NCI-H1048 (cell line): ENCODE results near the gene ASTN2.

Experiments
- DNase-seq: peaks from one replicate; lab custom pipeline; 2025; lab: John Stamatoyannopoulos, UW

Gene ASTN2

GRCh38 chr9:116958881-116959280 lies 456.0 kb downstream of the ASTN2 start:
- no peak for DNase-seq

- DNase-seq: no peak
These were observed 460.1 kb downstream of the ASTN2 start for GRCh38 chr9:116954731-116955130.

GRCh38 chr9:116953271-116953670 lies 461.6 kb downstream of the ASTN2 start:
- DNase-seq: no peak

GRCh38 chr9:116952436-116952810 lies 462.4 kb downstream of the ASTN2 start:
- no peak for DNase-seq

- no peak for DNase-seq
These were observed 463.0 kb downstream of the ASTN2 start for GRCh38 chr9:116951588-116952435.

GRCh38 chr9:116945817-116946216 lies 469.0 kb downstream of the ASTN2 start:
- DNase-seq: no peak

GRCh38 chr9:116944714-116945534 lies 469.9 kb downstream of the ASTN2 start:
- DNase-seq: no peak

GRCh38 chr9:116943970-116944369 lies 470.9 kb downstream of the ASTN2 start:
- DNase-seq: no peak

GRCh38 chr9:116942593-116943061 lies 472.2 kb downstream of the ASTN2 start:
- DNase-seq: no peak

- no peak for DNase-seq
These were observed 473.6 kb downstream of the ASTN2 start for GRCh38 chr9:116941266-116941665.

GRCh38 chr9:116940614-116941215 lies 474.1 kb downstream of the ASTN2 start:
- DNase-seq: no peak

GRCh38 chr9:116939614-116940013 lies 475.2 kb downstream of the ASTN2 start:
- no peak for DNase-seq

- DNase-seq: no peak
These were observed 475.7 kb downstream of the ASTN2 start for GRCh38 chr9:116939161-116939560.

GRCh38 chr9:116937361-116937760 lies 477.5 kb downstream of the ASTN2 start:
- DNase-seq: no peak

GRCh38 chr9:116935149-116935897 lies 479.5 kb downstream of the ASTN2 start:
- no peak for DNase-seq

- DNase-seq: no peak
These were observed 480.7 kb downstream of the ASTN2 start for GRCh38 chr9:116934131-116934530.

GRCh38 chr9:116933251-116933650 lies 481.6 kb downstream of the ASTN2 start:
- no peak for DNase-seq

GRCh38 chr9:116929621-116930020 lies 485.2 kb downstream of the ASTN2 start:
- no peak for DNase-seq

GRCh38 chr9:116928884-116929283 lies 486.0 kb downstream of the ASTN2 start:
- no peak for DNase-seq

- no peak for DNase-seq
These were observed 486.6 kb downstream of the ASTN2 start for GRCh38 chr9:116928289-116928688.

- no peak for DNase-seq
These were observed 487.1 kb downstream of the ASTN2 start for GRCh38 chr9:116927726-116928125.

- no peak for DNase-seq
These were observed 489.7 kb downstream of the ASTN2 start for GRCh38 chr9:116925121-116925520.
